Left ventricle myocardium inferior (tissue), 1 donor: ENCODE data around the gene OR7E24. TPM values are rescaled to one million over a fixed set of nuclear protein-coding genes. Genes with fewer than 3 reads are reported as not detected.

Source experiments
- DNase-seq: peaks from one replicate; pipeline ENCODE4 v3.0.0-alpha.2; 2020
- H3K27ac ChIP-seq: fragments of 200-600 bp; replicated peaks from 2 replicates; pipeline ENCODE4 v1.8.0; 2021
- H3K27me3 ChIP-seq: fragments of 200-600 bp; 2 replicates; pipeline ENCODE4 v1.8.0; 2021; ENCODE audit warnings: low read depth
- H3K36me3 ChIP-seq: fragments of 200-600 bp; 2 replicates; pipeline ENCODE4 v1.8.0; 2021
- H3K4me1 ChIP-seq: fragments of 200-600 bp; 2 replicates; pipeline ENCODE4 v1.8.0; 2021
- H3K4me3 ChIP-seq: fragments of 200-600 bp; 2 replicates; pipeline ENCODE4 v1.8.0; 2021; ENCODE audit warnings: mild to moderate bottlenecking, moderate library complexity
- H3K9me3 ChIP-seq: fragments of 200-600 bp; replicated peaks from 2 replicates; pipeline ENCODE4 v1.8.0; 2021
- CTCF ChIP-seq: fragments of 200-600 bp; IDR thresholded peaks from 2 replicates; pipeline ENCODE4 v1.8.0; 2021; ENCODE audit warnings: antibody characterized with exemption, mild to moderate bottlenecking, borderline replicate concordance
- intact Hi-C: fragments of 100-400 bp; cut with micrococcal nuclease; formaldehyde crosslinking; loops from one replicate; pipeline ENCODE4 v1.11.0; 2022
- total RNA-seq: library from RNA; stranded (reverse); fragmentation: NEBNext Ultra II Directional; extraction: Animal tissue kit (Norgen Biotek cat#: 25700); gene quantifications from one replicate; pipeline ENCODE4 v1.2.1, GENCODE V29; 2021
- donor health status: DM: no; HTN: yes; CAD: no; lungs with severe emphysema.

The OR7E24 gene
- total RNA-seq, 1 donor from 2014 or later: not detected

- intact Hi-C loops: loop anchor here (5.0 kb wide), 1 partner anchor 42 kb away; no protein-coding TSS in a partner anchor
- Histone ChIP-seq H3K9me3 (peaks cover 100% of the 10 kb centered on the region), H3K4me1 (no peaks in the 10 kb centered on the region), H3K27me3 (no peaks in the 10 kb centered on the region), H3K27ac (no peak overlapping the region), H3K4me3 (no peak overlapping the region), H3K36me3 (peaks cover 99% of the 10 kb centered on the region)
- no peak for TF ChIP-seq CTCF
- DNase-seq: no peak
Measured at GRCh38 chr19:9295411-9295849, 44.7 kb downstream of the OR7E24 start.

- H3K27ac ChIP-seq: no peak overlapping the region
- H3K9me3 ChIP-seq: peaks cover 100% of the 10 kb centered on the region
Measured at GRCh38 chr19:9296336-9296735, 45.6 kb downstream of the OR7E24 start.

More at GRCh38 chr19:9296336-9296735, 45.6 kb downstream of the OR7E24 start:
- Histone ChIP-seq H3K4me3 (no peak overlapping the region), H3K36me3 (peaks cover 100% of the 10 kb centered on the region), H3K27me3 (no peaks in the 10 kb centered on the region), H3K4me1 (no peaks in the 10 kb centered on the region)
- no peak for DNase-seq
- intact Hi-C loops: loop anchor here (5.0 kb wide), 1 partner anchor 41 kb away; no protein-coding TSS in a partner anchor
- TF ChIP-seq CTCF: no peak

Other genes starting within 250 kb of the OR7E24 start
- gene MUC16, start 240.5 kb upstream of the OR7E24 start, total RNA-seq: not detected
- not detected for gene OR1M1, start 163.9 kb upstream of the OR7E24 start, total RNA-seq
- not detected for gene OR7G2, start 143.5 kb upstream of the OR7E24 start, total RNA-seq
- not detected for gene OR7G1, start 135.2 kb upstream of the OR7E24 start, total RNA-seq
- not detected for gene OR7G3, start 124.0 kb upstream of the OR7E24 start, total RNA-seq
- 15.1 TPM for gene ZNF317, start 110.5 kb upstream of the OR7E24 start, total RNA-seq
- 0.16 TPM for gene OR7D2, start 72.0 kb upstream of the OR7E24 start, total RNA-seq
- gene OR7D4, start 31.3 kb upstream of the OR7E24 start, total RNA-seq: not detected
- gene ZNF699, start 58.9 kb downstream of the OR7E24 start, total RNA-seq: 3.9 TPM
- gene ZNF559, start 73.2 kb downstream of the OR7E24 start, total RNA-seq: 19.1 TPM
- 3.5 TPM for gene ZNF177, start 112.1 kb downstream of the OR7E24 start, total RNA-seq
- gene ZNF266, start 184.6 kb downstream of the OR7E24 start, total RNA-seq: 8.8 TPM
- gene ZNF560, start 247.7 kb downstream of the OR7E24 start, total RNA-seq: 0.16 TPM